Endothelial cell of umbilical vein (primary cell): ENCODE measurements around the gene C1orf216. TPM values are rescaled to one million over a fixed set of nuclear protein-coding genes. Genes with fewer than 3 reads are reported as not detected.

ENCODE experiments used
- BruUV-seq: library from RNA; stranded (reverse); fragments of 400-500 nt; replicated peaks from 2 replicates; lab custom pipeline; 2021; lab: Mats Ljungman, UMichigan
- CTCF ChIA-PET: fragments of 300-600, 350-600 bp; sonication (Branson Sonifier 250); formaldehyde crosslinking; loops from one replicate; lab custom pipeline; 2021; ENCODE audit warnings: antibody characterized with exemption, inconsistent platforms; lab: Charles Lee
- POLR2A ChIA-PET: fragments of 300-600, 350-600 bp; sonication (Branson Sonifier 250); formaldehyde crosslinking; loops from one replicate; lab custom pipeline; 2021; ENCODE audit warnings: antibody characterized with exemption, inconsistent platforms; lab: Charles Lee
- DNase-seq: peaks from one replicate; pipeline ENCODE4 v3.0.0-alpha.2; 2011; ENCODE audit warnings: low read depth, low spot score
- FAIRE-seq: peaks from 2 replicates; lab custom pipeline; 2011; peaks lifted over from hg19 to GRCh38; lab: Jason Lieb, UNC
- H2AFZ ChIP-seq: 2 replicates; pipeline ENCODE4 v1.6.0; 2012; ENCODE audit warnings: low read depth, low read length, control low read depth, inconsistent platforms
- H3K27ac ChIP-seq: 2 replicates; pipeline ENCODE4 v1.5.1; 2011; ENCODE audit warnings: low read depth, mild to moderate bottlenecking, control low read depth, low read length, moderate library complexity; ENCODE audit not compliant: insufficient read depth
- H3K27me3 ChIP-seq, 2 experiments: 2 replicates each; pipeline versions ENCODE4 v1.6.0 to v1.6.1; 2011; ENCODE audit warnings: low read length in 2 of 2, mixed read lengths in 1 of 2; ENCODE audit not compliant: control insufficient read depth in 2 of 2, insufficient read depth in 2 of 2
- H3K36me3 ChIP-seq, 2 experiments: 2 replicates in 1 of 2; 3 replicates in 1 of 2; pipeline ENCODE4 v1.5.1; 2011; ENCODE audit warnings: low read length in 2 of 2, mild to moderate bottlenecking in 1 of 2, moderate library complexity in 1 of 2; ENCODE audit not compliant: control insufficient read depth in 2 of 2, insufficient read depth in 2 of 2; ENCODE audit errors: extremely low read depth in 1 of 2
- H3K4me1 ChIP-seq: 3 replicates; pipeline ENCODE4 v1.5.1; 2011; ENCODE audit warnings: mild to moderate bottlenecking, low read length; ENCODE audit not compliant: control insufficient read depth, insufficient read depth; ENCODE audit errors: extremely low read depth
- H3K4me2 ChIP-seq: 2 replicates; pipeline ENCODE4 v1.6.1; 2011; ENCODE audit warnings: low read length, control low read depth, mixed read lengths; ENCODE audit not compliant: insufficient read depth
- H3K4me3 ChIP-seq, 3 experiments: fragments of 200-600 bp in 1 of 3; sonication (generic), shearing (Covaris generic) in 1 of 3; replicated peaks in 1 of 3; 2 replicates each; pipeline ENCODE4 v1.5.1; 2011 to 2016; ENCODE audit warnings: control low read depth in 3 of 3, low read length in 3 of 3, mild to moderate bottlenecking in 2 of 3, inconsistent platforms in 1 of 3, low read depth in 1 of 3, moderate library complexity in 1 of 3; ENCODE audit not compliant: insufficient read depth in 1 of 3
- H3K79me2 ChIP-seq: 2 replicates; pipeline ENCODE4 v1.6.0; 2012; ENCODE audit warnings: low read length, inconsistent platforms; ENCODE audit not compliant: control insufficient read depth, insufficient read depth
- H3K9ac ChIP-seq: replicated peaks from 2 replicates; pipeline ENCODE3; 2011; ENCODE audit warnings: low read length, control low read depth; ENCODE audit not compliant: insufficient read depth; ENCODE audit errors: extremely low read depth
- H3K9me1 ChIP-seq: replicated peaks from 3 replicates; pipeline ENCODE4 v1.6.0; 2011; ENCODE audit warnings: mild to moderate bottlenecking, low read length; ENCODE audit not compliant: control insufficient read depth, insufficient read depth; ENCODE audit errors: extremely low read depth
- H3K9me3 ChIP-seq: replicated peaks from 2 replicates; pipeline ENCODE4 v1.5.1; 2012; ENCODE audit warnings: low read length, inconsistent platforms; ENCODE audit not compliant: control insufficient read depth, insufficient read depth
- H4K20me1 ChIP-seq: replicated peaks from 2 replicates; pipeline ENCODE3; 2011; ENCODE audit warnings: mild to moderate bottlenecking, low read length; ENCODE audit not compliant: control insufficient read depth, insufficient read depth; ENCODE audit errors: extremely low read depth
- EZH2 ChIP-seq: IDR thresholded peaks from 2 replicates; pipeline ENCODE4 v1.6.1; 2012; ENCODE audit warnings: borderline replicate concordance, low read depth, mild to moderate bottlenecking, moderate library complexity, low read length, inconsistent platforms; ENCODE audit not compliant: severe bottlenecking
- FOS ChIP-seq: IDR thresholded peaks from 2 replicates; pipeline ENCODE4 v1.6.1; 2011; ENCODE audit warnings: mild to moderate bottlenecking, low read length, moderate library complexity, borderline replicate concordance; ENCODE audit not compliant: insufficient read depth
- GATA2 ChIP-seq: IDR thresholded peaks from 2 replicates; pipeline ENCODE4 v1.7.0; 2011; ENCODE audit warnings: low read depth, mild to moderate bottlenecking, moderate library complexity, mixed read lengths, low read length; ENCODE audit not compliant: insufficient read length, insufficient read depth
- JUN ChIP-seq: IDR thresholded peaks from 2 replicates; pipeline ENCODE4 v1.6.1; 2011; ENCODE audit warnings: borderline replicate concordance, low read depth; ENCODE audit not compliant: insufficient read length, insufficient read depth
- MYC ChIP-seq: IDR thresholded peaks from one replicate; pipeline ENCODE4 v1.6.1; 2011; ENCODE audit warnings: mild to moderate bottlenecking, low read depth, low read length
- POLR2A ChIP-seq: IDR thresholded peaks from 2 replicates; pipeline ENCODE4 v1.6.1; 2012; ENCODE audit warnings: low read depth, mild to moderate bottlenecking, control low read depth, low read length
- POLR2AphosphoS5 ChIP-seq: IDR thresholded peaks from 2 replicates; pipeline ENCODE4 v1.6.1; 2012; ENCODE audit warnings: low read depth, mild to moderate bottlenecking, control low read depth, low read length, moderate library complexity; ENCODE audit not compliant: insufficient read depth
- dilution Hi-C: fragments of 300-500 bp; cut with MboI; formaldehyde crosslinking; loops from one replicate; pipeline ENCODE4 v1.15.0; 2019; ENCODE audit warnings: low sequenced_read_pairs; ENCODE audit not compliant: extremely low pct_ligation_motif_present
- intact Hi-C: fragments of 100-400 bp; cut with micrococcal nuclease; formaldehyde crosslinking; loops from one replicate; pipeline ENCODE4 v1.10.0; 2022
- polyA plus RNA-seq, 4 experiments: library from polyadenylated mRNA; depleted of rRNA in 3 of 4; stranded (reverse) in 3 of 4; unstranded in 1 of 4; fragments of >200 nt; gene quantifications; 2 replicates each; pipeline versions ENCODE4 v1.2.1 to v1.2.3, GENCODE V29; 2011 to 2012; ENCODE audit warnings: missing spikeins in 1 of 4
- total RNA-seq: library from RNA; stranded (reverse); gene quantifications from 2 replicates; pipeline ENCODE4 v1.2.3, GENCODE V29; 2021
- TF ChIP-seq, protein P1 (sequence below): IDR thresholded peaks from 2 replicates; pipeline ENCODE4 v1.6.1; 2011; ENCODE audit not compliant: insufficient read depth, insufficient read length
- TF ChIP-seq, protein P2 (sequence below), 2 donors: IDR thresholded peaks; 1 replicate in 1 of 2; 2 replicates in 1 of 2; pipeline ENCODE4 v1.5.1; 2011; ENCODE audit warnings: low read length in 2 of 2, mild to moderate bottlenecking in 2 of 2, moderate library complexity in 2 of 2, control low read depth in 1 of 2, inconsistent platforms in 1 of 2, low read depth in 1 of 2; ENCODE audit not compliant: insufficient read depth in 1 of 2; ENCODE audit errors: extremely low read depth in 1 of 2

The C1orf216 gene
- total and polyA plus RNA-seq, 2 donors (not counting 3 experiments of a cell fraction or from before 2014, with no cell fraction given) = 13.3 to 15.3 TPM

DNA sequence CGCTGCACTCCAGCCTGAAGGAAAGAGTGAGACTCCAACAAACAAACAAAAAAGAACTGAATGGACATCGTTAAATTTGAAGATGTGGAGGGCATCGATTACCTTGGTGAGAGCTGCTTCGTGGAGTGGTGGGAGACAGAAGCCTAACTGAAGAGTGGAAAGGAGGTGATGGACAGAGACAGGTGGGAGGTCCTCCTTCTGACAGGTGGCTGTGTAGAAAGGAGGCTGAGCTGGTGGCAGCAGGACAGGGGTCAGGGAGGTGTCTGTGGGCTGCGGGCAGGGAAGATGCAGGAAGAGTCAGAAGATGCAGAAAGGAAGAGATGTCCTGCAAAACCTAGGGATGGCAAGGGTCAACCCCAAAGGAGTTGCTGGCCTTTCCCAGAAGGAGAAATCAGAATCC lies 30.5 kb downstream of the C1orf216 start:
- POLR2A ChIA-PET = interaction anchor here (0.6 kb wide), 1 partner anchor 468 kb away, joined by 5 read pairs; no protein-coding TSS in a partner anchor
- intact Hi-C loops (no loop called here), dilution Hi-C loops (no loop called here)
- Histone ChIP-seq H3K9ac (no peak overlapping the region), H3K36me3 (no peaks in the 10 kb centered on the region), H2AFZ (no peak overlapping the region), H3K9me1 (no peaks in the 10 kb centered on the region), H3K4me1 (no peaks in the 10 kb centered on the region), H3K79me2 (no peaks in the 10 kb centered on the region), H3K9me3 (no peaks in the 10 kb centered on the region), H3K27me3 (peaks cover 56 to 58% of the 10 kb centered on the region in 2 experiments), H3K4me2 (no peak overlapping the region), H3K27ac (no peak overlapping the region), H4K20me1 (no peaks in the 10 kb centered on the region), H3K4me3 (no peak overlapping the region)
- FAIRE-seq (no peak), DNase-seq (no peak)
- CTCF ChIA-PET = interaction anchor here (1.2 to 2.2 kb wide), 2 partner anchors 27 to 123 kb away, joined by 3 to 6 read pairs; no protein-coding TSS in a partner anchor
- TF ChIP-seq MYC (no peak), FOS (no peak)
- TF ChIP-seq, protein P1, sequence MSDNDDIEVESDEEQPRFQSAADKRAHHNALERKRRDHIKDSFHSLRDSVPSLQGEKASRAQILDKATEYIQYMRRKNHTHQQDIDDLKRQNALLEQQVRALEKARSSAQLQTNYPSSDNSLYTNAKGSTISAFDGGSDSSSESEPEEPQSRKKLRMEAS = no peak
- no TSS peak for BruUV-seq

DNA sequence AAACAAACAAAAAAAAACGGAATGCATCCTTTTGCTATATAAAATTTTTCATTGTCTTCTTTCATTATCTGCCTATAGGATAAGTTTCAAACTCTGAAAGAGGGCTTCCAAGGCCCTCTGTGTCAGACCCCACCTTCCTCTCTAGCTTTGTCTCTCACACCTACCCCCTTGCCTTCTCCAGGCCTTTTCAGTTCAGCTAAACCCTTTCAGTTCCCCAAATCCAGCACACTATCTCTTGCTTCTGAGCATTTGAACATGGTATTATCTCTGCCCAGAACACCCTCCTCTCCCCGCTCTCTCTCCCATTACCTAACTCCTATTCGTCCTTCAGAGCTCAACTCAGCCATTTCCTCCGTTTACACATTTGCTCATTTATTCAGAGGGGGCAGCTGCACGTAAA lies 35.7 kb downstream of the C1orf216 start:
- TF ChIP-seq, protein P2, sequence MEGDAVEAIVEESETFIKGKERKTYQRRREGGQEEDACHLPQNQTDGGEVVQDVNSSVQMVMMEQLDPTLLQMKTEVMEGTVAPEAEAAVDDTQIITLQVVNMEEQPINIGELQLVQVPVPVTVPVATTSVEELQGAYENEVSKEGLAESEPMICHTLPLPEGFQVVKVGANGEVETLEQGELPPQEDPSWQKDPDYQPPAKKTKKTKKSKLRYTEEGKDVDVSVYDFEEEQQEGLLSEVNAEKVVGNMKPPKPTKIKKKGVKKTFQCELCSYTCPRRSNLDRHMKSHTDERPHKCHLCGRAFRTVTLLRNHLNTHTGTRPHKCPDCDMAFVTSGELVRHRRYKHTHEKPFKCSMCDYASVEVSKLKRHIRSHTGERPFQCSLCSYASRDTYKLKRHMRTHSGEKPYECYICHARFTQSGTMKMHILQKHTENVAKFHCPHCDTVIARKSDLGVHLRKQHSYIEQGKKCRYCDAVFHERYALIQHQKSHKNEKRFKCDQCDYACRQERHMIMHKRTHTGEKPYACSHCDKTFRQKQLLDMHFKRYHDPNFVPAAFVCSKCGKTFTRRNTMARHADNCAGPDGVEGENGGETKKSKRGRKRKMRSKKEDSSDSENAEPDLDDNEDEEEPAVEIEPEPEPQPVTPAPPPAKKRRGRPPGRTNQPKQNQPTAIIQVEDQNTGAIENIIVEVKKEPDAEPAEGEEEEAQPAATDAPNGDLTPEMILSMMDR (IDR thresholded peaks at IDR 0.05; ENCODE audit: extremely low read depth in 1 of 2, insufficient read depth in 1 of 2, low read depth in 1 of 2, low read length in 2 of 2) = no peak
- TF ChIP-seq GATA2 (no peak), EZH2 (no peak), POLR2A (no peak), JUN (no peak), POLR2AphosphoS5 (no peak)
- TF ChIP-seq, protein P1 = no peak
- intact Hi-C loops (no loop called here), dilution Hi-C loops (no loop called here)
- Histone ChIP-seq H3K4me1 (no peaks in the 10 kb centered on the region), H3K36me3 (no peaks in the 10 kb centered on the region), H3K27me3 (peaks cover 43% of the 10 kb centered on the region in 2 experiments), H3K4me2 (no peak overlapping the region), H3K79me2 (no peaks in the 10 kb centered on the region), H2AFZ (no peak overlapping the region), H3K9me1 (no peaks in the 10 kb centered on the region), H3K9me3 (no peaks in the 10 kb centered on the region), H3K9ac (no peak overlapping the region), H3K4me3 (no peak overlapping the region), H4K20me1 (no peaks in the 10 kb centered on the region), H3K27ac (no peak overlapping the region)
- CTCF ChIA-PET = no interaction called here
- POLR2A ChIA-PET = no interaction called here
- BruUV-seq = no TSS peak
- DNase-seq (no peak), FAIRE-seq (no peak)
